Sigmoid colon (tissue), 4 donors: ENCODE data around the gene OR52J3.
A peak's percentile ranks its signal among the peaks of the same experiment; 100 is the strongest.

Experiments
- CTCF ChIP-seq, 4 experiments: fragments of 450-650 bp in 3 of 4; fragments of 200-600 bp in 1 of 4; IDR thresholded peaks; one replicate each; pipeline ENCODE4 v1.5.1; 2016 to 2019; ENCODE audit warnings: antibody characterized with exemption in 4 of 4, mild to moderate bottlenecking in 3 of 4, moderate library complexity in 2 of 4
- EP300 ChIP-seq, 4 donors: sonication (generic); formaldehyde crosslinking; IDR thresholded peaks; one replicate each; pipeline ENCODE4 v1.6.1; 2017; ENCODE audit warnings: antibody characterized with exemption in 4 of 4
- POLR2A ChIP-seq, 2 donors: fragments of 450-650 bp; IDR thresholded peaks; one replicate each; pipeline ENCODE4 v1.6.1; 2016; ENCODE audit warnings: antibody characterized with exemption in 2 of 2, mild to moderate bottlenecking in 2 of 2, moderate library complexity in 2 of 2
- POLR2AphosphoS5 ChIP-seq, 4 donors: sonication (generic); formaldehyde crosslinking; IDR thresholded peaks; one replicate each; pipeline ENCODE4 v1.6.1; 2017; ENCODE audit warnings: antibody characterized with exemption in 4 of 4

- TF ChIP-seq CTCF (IDR thresholded peaks at IDR 0.05) (peak in 3 of 4 experiments; percentile 12 to 45 (median 31)), POLR2A (IDR thresholded peaks at IDR 0.05) (no peak), POLR2AphosphoS5 (IDR thresholded peaks at IDR 0.05) (no peak), EP300 (IDR thresholded peaks at IDR 0.05) (no peak)
These were observed 41.7 kb upstream of the OR52J3 start for GRCh38 chr11:5004424-5005274.
